ENCODE results near the gene RBPJL. TPM values are rescaled to one million over a fixed set of nuclear protein-coding genes. Genes with fewer than 3 reads are reported as not detected.

The RBPJL gene
- total and polyA plus RNA-seq, 4 donors = not detected

- Histone ChIP-seq H3K36me3 (ENCODE audit: control insufficient read depth in 4 of 4, insufficient read depth in 3 of 4, low read depth in 1 of 4, low read length in 3 of 4) (no peaks in the 10 kb centered on the region), H3K4me3 (ENCODE audit: low read depth in 1 of 3, low read length in 3 of 3) (no peak overlapping the region), H3K9me3 (ENCODE audit: control insufficient read depth in 4 of 4, low read length in 3 of 4) (no peaks in the 10 kb centered on the region), H3K27ac (ENCODE audit: low read depth in 1 of 2, low read length in 2 of 2) (no peak overlapping the region), H3K27me3 (ENCODE audit: control insufficient read depth in 4 of 4, insufficient read depth in 4 of 4, low read length in 3 of 4) (no peaks in the 10 kb centered on the region), H3K4me1 (ENCODE audit: control insufficient read depth in 4 of 4, insufficient read depth in 4 of 4, low read length in 3 of 4) (no peaks in the 10 kb centered on the region), H3K9ac (ENCODE audit: low read depth in 1 of 2, low read length in 2 of 2) (no peak overlapping the region)
- 52% methylated on average over 4 of the region's 4 CpGs for WGBS
- no peak for DNase-seq (ENCODE audit: low spot score)
- TF ChIP-seq ATF3 (IDR thresholded peaks at IDR 0.05) (no peak), MAX (IDR thresholded peaks at IDR 0.05) (no peak), CTCF (IDR thresholded peaks at IDR 0.05; ENCODE audit: low read depth, low read length, missing input control) (no peak), HNF4A (conservative IDR thresholded peaks at IDR 0.05) (no peak), YY1 (IDR thresholded peaks at IDR 0.05) (no peak), REST (IDR thresholded peaks at IDR 0.05) (no peak), ZBTB33 (IDR thresholded peaks at IDR 0.05) (no peak), TAF1 (conservative IDR thresholded peaks at IDR 0.05) (no peak)
These were observed 23.0 kb upstream of the RBPJL start for GRCh38 chr20:45283551-45284057.

- no peaks in the 10 kb centered on the region for H3K9me3 ChIP-seq (ENCODE audit: control insufficient read depth in 4 of 4, low read length in 3 of 4)
- WGBS = 82% methylated on average over 4 of the region's 4 CpGs
- no peak overlapping the region for H3K4me3 ChIP-seq (ENCODE audit: low read depth in 1 of 3, low read length in 3 of 3)
- H3K36me3 ChIP-seq (ENCODE audit: control insufficient read depth in 4 of 4, insufficient read depth in 3 of 4, low read depth in 1 of 4, low read length in 3 of 4) = no peaks in the 10 kb centered on the region
- no peak overlapping the region for H3K9ac ChIP-seq (ENCODE audit: low read depth in 1 of 2, low read length in 2 of 2)
- no peak for DNase-seq (ENCODE audit: low spot score)
- TF ChIP-seq EGR1 (IDR thresholded peaks at IDR 0.05; ENCODE audit: low read depth in 2 of 2) (no peak), FOXA1 (IDR thresholded peaks at IDR 0.05) (no peak)
- no peak overlapping the region for H3K27ac ChIP-seq (ENCODE audit: low read depth in 1 of 2, low read length in 2 of 2)
- peaks cover 0 to 2% (median 0%) of the 10 kb centered on the region in 4 donors for H3K27me3 ChIP-seq (ENCODE audit: control insufficient read depth in 4 of 4, insufficient read depth in 4 of 4, low read length in 3 of 4)
- peaks cover 0 to 7% (median 4%) of the 10 kb centered on the region in 4 donors for H3K4me1 ChIP-seq (ENCODE audit: control insufficient read depth in 4 of 4, insufficient read depth in 4 of 4, low read length in 3 of 4)
These were observed 18.3 kb upstream of the RBPJL start for GRCh38 chr20:45288376-45288775.
